HepG2 (cell line): ENCODE measurements around the gene SART1.

Source experiments
- GABPA ChIP-seq, 2 experiments: IDR thresholded peaks; 2 replicates each; pipeline ENCODE4 v1.6.1; 2011 to 2016; ENCODE audit warnings: low read depth in 2 of 2, low read length in 1 of 2, missing biosample characterization in 1 of 2, missing genetic modification characterization in 1 of 2
- NFYC ChIP-seq: IDR thresholded peaks from 2 replicates; pipeline ENCODE4 v1.6.1; 2016; ENCODE audit warnings: missing genetic modification reagents, missing compliant biosample characterization
- RBM39 ChIP-seq: fragments of 200-400 bp; formaldehyde crosslinking; IDR thresholded peaks from one replicate; pipeline ENCODE4 v1.6.1; 2018; ENCODE audit warnings: antibody characterized with exemption, mild to moderate bottlenecking, low read depth, low read length; ENCODE audit not compliant: poor library complexity, severe bottlenecking
- SMC3 ChIP-seq: IDR thresholded peaks from 2 replicates; pipeline ENCODE4 v1.6.1; 2011; ENCODE audit warnings: low read length, improper control_type of control experiment
- TCF12 ChIP-seq, 2 experiments: fragments of 450-650 bp in 1 of 2; sonication (generic) in 1 of 2; formaldehyde crosslinking in 1 of 2; IDR thresholded peaks; 2 replicates each; pipeline versions ENCODE4 v1.6.1 to v1.8.0; 2017 to 2022; ENCODE audit warnings: antibody characterized with exemption in 1 of 2, mild to moderate bottlenecking in 1 of 2, missing genetic modification reagents in 1 of 2, moderate library complexity in 1 of 2
- ZFP41 ChIP-seq: sonication (generic); formaldehyde crosslinking; IDR thresholded peaks from 2 replicates; pipeline ENCODE4 v1.4.0; 2020; ENCODE audit warnings: mild to moderate bottlenecking, missing genetic modification reagents, borderline replicate concordance
- ZNF737 ChIP-seq: sonication (generic); formaldehyde crosslinking; IDR thresholded peaks from 2 replicates; pipeline ENCODE4 v1.5.0; 2020; ENCODE audit warnings: missing genetic modification reagents, mild to moderate bottlenecking, borderline replicate concordance
- TF ChIP-seq, protein P1 (sequence below): sonication (generic); formaldehyde crosslinking; IDR thresholded peaks from 2 replicates; pipeline ENCODE4 v1.5.0; 2020; ENCODE audit warnings: mild to moderate bottlenecking, missing genetic modification reagents, moderate library complexity
- TF ChIP-seq, protein P2 (sequence below): IDR thresholded peaks from 2 replicates; pipeline ENCODE4 v1.6.1; 2012; ENCODE audit warnings: low read length, improper control_type of control experiment
- TF ChIP-seq, protein P3 (sequence below): sonication (generic); formaldehyde crosslinking; IDR thresholded peaks from 2 replicates; pipeline ENCODE4 v1.5.1; 2020; ENCODE audit warnings: mild to moderate bottlenecking, missing genetic modification reagents, moderate library complexity
- TF ChIP-seq, protein P4 (sequence below): sonication (generic); formaldehyde crosslinking; IDR thresholded peaks from 2 replicates; pipeline ENCODE4 v1.5.0; 2020; ENCODE audit warnings: mild to moderate bottlenecking, missing genetic modification reagents
- TF ChIP-seq, protein P5 (sequence below): IDR thresholded peaks from 2 replicates; pipeline ENCODE4 v1.6.1; 2012; ENCODE audit warnings: low read depth, low read length, improper control_type of control experiment

DNA sequence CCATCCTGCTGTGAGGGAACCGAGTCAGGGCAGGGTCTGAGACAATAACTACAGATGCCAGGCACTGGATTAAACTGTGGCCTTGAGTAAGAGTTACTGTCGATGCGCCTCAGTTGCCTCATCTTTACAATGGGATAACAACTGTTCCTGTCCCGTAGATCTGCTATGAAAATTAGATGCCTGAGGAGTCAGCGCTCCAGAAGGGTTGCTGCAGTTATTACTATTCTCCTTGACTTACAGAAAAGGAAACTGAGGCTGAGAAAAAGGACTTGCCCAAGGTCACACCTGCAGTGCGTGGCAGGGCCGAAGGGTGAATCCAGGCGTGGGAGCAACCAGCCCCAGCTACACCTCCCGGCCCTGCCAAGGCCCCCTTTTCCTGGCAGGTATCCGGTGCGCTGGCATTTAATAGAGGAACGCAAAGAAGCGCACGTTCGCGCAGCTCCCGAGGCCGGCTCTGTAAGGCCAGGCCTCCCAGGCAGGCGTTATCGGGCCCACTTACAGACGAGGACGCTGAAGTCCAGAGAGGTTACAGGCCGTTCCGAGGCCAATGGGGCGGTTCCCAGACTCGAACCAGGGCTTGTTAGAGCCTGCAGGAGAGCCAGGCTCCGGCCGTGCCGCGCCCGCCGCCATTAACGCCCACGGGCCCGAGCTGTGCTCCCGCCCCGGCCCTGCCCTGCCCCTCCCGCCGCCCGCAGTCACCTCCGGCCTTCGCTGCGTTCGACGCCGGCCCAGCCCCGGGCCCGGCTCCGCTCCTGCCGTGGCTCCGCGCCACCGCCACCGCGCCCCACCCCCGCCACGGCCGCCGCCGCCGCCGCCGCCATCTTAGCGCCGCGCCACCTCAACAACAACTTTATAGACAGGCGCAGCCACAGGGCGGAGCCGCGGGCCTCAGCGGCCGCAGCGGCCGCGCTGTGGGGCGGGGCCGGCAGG lies 43.1 kb upstream of the SART1 start, which contains the start of gene C11orf68:
- TF ChIP-seq GABPA (IDR thresholded peaks at IDR 0.05; ENCODE audit: low read depth, low read length): no peak
- no peak for TF ChIP-seq GABPA (CRISPR knock-in tag; IDR thresholded peaks at IDR 0.05; ENCODE audit: low read depth)
- no peak for TF ChIP-seq ZNF737 (CRISPR knock-in tag)
- TF ChIP-seq SMC3: no peak
- TF ChIP-seq, protein P1, sequence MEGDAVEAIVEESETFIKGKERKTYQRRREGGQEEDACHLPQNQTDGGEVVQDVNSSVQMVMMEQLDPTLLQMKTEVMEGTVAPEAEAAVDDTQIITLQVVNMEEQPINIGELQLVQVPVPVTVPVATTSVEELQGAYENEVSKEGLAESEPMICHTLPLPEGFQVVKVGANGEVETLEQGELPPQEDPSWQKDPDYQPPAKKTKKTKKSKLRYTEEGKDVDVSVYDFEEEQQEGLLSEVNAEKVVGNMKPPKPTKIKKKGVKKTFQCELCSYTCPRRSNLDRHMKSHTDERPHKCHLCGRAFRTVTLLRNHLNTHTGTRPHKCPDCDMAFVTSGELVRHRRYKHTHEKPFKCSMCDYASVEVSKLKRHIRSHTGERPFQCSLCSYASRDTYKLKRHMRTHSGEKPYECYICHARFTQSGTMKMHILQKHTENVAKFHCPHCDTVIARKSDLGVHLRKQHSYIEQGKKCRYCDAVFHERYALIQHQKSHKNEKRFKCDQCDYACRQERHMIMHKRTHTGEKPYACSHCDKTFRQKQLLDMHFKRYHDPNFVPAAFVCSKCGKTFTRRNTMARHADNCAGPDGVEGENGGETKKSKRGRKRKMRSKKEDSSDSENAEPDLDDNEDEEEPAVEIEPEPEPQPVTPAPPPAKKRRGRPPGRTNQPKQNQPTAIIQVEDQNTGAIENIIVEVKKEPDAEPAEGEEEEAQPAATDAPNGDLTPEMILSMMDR (CRISPR knock-in tag): no peak
- no peak for TF ChIP-seq TCF12 (IDR thresholded peaks at IDR 0.05)
- no peak for TF ChIP-seq TCF12 (CRISPR knock-in tag; IDR thresholded peaks at IDR 0.05)
- TF ChIP-seq ZFP41 (CRISPR knock-in tag): no peak
- TF ChIP-seq NFYC (CRISPR knock-in tag): no peak
- no peak for TF ChIP-seq RBM39
- TF ChIP-seq, protein P2, sequence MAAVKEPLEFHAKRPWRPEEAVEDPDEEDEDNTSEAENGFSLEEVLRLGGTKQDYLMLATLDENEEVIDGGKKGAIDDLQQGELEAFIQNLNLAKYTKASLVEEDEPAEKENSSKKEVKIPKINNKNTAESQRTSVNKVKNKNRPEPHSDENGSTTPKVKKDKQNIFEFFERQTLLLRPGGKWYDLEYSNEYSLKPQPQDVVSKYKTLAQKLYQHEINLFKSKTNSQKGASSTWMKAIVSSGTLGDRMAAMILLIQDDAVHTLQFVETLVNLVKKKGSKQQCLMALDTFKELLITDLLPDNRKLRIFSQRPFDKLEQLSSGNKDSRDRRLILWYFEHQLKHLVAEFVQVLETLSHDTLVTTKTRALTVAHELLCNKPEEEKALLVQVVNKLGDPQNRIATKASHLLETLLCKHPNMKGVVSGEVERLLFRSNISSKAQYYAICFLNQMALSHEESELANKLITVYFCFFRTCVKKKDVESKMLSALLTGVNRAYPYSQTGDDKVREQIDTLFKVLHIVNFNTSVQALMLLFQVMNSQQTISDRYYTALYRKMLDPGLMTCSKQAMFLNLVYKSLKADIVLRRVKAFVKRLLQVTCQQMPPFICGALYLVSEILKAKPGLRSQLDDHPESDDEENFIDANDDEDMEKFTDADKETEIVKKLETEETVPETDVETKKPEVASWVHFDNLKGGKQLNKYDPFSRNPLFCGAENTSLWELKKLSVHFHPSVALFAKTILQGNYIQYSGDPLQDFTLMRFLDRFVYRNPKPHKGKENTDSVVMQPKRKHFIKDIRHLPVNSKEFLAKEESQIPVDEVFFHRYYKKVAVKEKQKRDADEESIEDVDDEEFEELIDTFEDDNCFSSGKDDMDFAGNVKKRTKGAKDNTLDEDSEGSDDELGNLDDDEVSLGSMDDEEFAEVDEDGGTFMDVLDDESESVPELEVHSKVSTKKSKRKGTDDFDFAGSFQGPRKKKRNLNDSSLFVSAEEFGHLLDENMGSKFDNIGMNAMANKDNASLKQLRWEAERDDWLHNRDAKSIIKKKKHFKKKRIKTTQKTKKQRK: no peak
- TF ChIP-seq, protein P3, sequence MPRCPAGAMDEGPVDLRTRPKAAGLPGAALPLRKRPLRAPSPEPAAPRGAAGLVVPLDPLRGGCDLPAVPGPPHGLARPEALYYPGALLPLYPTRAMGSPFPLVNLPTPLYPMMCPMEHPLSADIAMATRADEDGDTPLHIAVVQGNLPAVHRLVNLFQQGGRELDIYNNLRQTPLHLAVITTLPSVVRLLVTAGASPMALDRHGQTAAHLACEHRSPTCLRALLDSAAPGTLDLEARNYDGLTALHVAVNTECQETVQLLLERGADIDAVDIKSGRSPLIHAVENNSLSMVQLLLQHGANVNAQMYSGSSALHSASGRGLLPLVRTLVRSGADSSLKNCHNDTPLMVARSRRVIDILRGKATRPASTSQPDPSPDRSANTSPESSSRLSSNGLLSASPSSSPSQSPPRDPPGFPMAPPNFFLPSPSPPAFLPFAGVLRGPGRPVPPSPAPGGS (CRISPR knock-in tag): no peak
- TF ChIP-seq, protein P4, sequence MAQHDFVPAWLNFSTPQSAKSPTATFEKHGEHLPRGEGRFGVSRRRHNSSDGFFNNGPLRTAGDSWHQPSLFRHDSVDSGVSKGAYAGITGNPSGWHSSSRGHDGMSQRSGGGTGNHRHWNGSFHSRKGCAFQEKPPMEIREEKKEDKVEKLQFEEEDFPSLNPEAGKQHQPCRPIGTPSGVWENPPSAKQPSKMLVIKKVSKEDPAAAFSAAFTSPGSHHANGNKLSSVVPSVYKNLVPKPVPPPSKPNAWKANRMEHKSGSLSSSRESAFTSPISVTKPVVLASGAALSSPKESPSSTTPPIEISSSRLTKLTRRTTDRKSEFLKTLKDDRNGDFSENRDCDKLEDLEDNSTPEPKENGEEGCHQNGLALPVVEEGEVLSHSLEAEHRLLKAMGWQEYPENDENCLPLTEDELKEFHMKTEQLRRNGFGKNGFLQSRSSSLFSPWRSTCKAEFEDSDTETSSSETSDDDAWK (CRISPR knock-in tag): no peak
- TF ChIP-seq, protein P5, sequence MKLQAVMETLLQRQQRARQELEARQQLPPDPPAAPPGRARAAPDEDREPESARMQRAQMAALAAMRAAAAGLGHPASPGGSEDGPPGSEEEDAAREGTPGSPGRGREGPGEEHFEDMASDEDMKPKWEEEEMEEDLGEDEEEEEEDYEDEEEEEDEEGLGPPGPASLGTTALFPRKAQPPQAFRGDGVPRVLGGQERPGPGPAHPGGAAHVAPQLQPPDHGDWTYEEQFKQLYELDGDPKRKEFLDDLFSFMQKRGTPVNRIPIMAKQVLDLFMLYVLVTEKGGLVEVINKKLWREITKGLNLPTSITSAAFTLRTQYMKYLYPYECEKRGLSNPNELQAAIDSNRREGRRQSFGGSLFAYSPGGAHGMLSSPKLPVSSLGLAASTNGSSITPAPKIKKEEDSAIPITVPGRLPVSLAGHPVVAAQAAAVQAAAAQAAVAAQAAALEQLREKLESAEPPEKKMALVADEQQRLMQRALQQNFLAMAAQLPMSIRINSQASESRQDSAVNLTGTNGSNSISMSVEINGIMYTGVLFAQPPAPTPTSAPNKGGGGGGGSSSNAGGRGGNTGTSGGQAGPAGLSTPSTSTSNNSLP: no peak
